Fibroblast of skin of left biceps (primary cell): ENCODE data around the gene MGMT.

Experiments used
- DNase-seq, 2 experiments: peaks; one replicate each; pipeline ENCODE4 v3.0.0-alpha.2; 2013; ENCODE audit warnings: low read depth in 2 of 2

Gene MGMT

GRCh38 chr10:129521161-129522025 is 54.4 kb downstream of the MGMT start:
- no peak for DNase-seq

GRCh38 chr10:129522041-129522585 is 55.1 kb downstream of the MGMT start:
- DNase-seq = no peak

- DNase-seq = no peak
Measured at GRCh38 chr10:129523031-129523722, 56.1 kb downstream of the MGMT start.

GRCh38 chr10:129523723-129524316 is 56.8 kb downstream of the MGMT start:
- DNase-seq = no peak

GRCh38 chr10:129524936-129525335 is 57.9 kb downstream of the MGMT start:
- DNase-seq = no peak

- DNase-seq = peak; percentile 50 to 51
Measured at GRCh38 chr10:129525401-129525801, 58.4 kb downstream of the MGMT start.

GRCh38 chr10:129526943-129527342 is 59.9 kb downstream of the MGMT start:
- no peak for DNase-seq

GRCh38 chr10:129528376-129528978 is 61.4 kb downstream of the MGMT start:
- no peak for DNase-seq

GRCh38 chr10:129530581-129530980 is 63.5 kb downstream of the MGMT start:
- DNase-seq = no peak

- peak; percentile 33 for DNase-seq
Measured at GRCh38 chr10:129531195-129531968, 64.3 kb downstream of the MGMT start.

- DNase-seq = no peak
Measured at GRCh38 chr10:129531969-129532660, 65.1 kb downstream of the MGMT start.

GRCh38 chr10:129532838-129533237 is 65.8 kb downstream of the MGMT start:
- DNase-seq = no peak

- no peak for DNase-seq
Measured at GRCh38 chr10:129533281-129533680, 66.2 kb downstream of the MGMT start.

GRCh38 chr10:129534826-129535225 is 67.8 kb downstream of the MGMT start:
- no peak for DNase-seq

- DNase-seq = no peak
Measured at GRCh38 chr10:129536336-129536735, 69.3 kb downstream of the MGMT start.

- DNase-seq = no peak
Measured at GRCh38 chr10:129537151-129537550, 70.1 kb downstream of the MGMT start.

GRCh38 chr10:129538236-129538635 is 71.2 kb downstream of the MGMT start:
- DNase-seq = no peak

GRCh38 chr10:129541200-129541599 is 74.2 kb downstream of the MGMT start:
- DNase-seq = no peak

GRCh38 chr10:129541748-129542487 is 74.9 kb downstream of the MGMT start:
- DNase-seq = no peak

- DNase-seq = no peak
Measured at GRCh38 chr10:129542589-129542988, 75.5 kb downstream of the MGMT start.
